COR-L47 (cell line): Measurements from ENCODE around the gene DENND4C.
"Not testable (repeated sequence)": the region's sequence is repeated elsewhere in the genome, so short reads cannot be mapped to it uniquely, and the experiment has no call there.

Experiments used
- DNase-seq: peaks from one replicate; lab custom pipeline; 2025; lab: John Stamatoyannopoulos, UW

Gene DENND4C

GRCh38 chr9:19224563-19224962 lies 5.9 kb upstream of the DENND4C start:
- DNase-seq, result no peak

- peak; percentile 64 for DNase-seq
Observed at GRCh38 chr9:19229595-19230354, 718 bp upstream of the DENND4C start.

GRCh38 chr9:19231126-19231903 lies 822 bp downstream of the DENND4C start:
- DNase-seq, result peak; percentile 22

- DNase-seq, result no peak
Observed at GRCh38 chr9:19231904-19232822, 1.7 kb downstream of the DENND4C start.

GRCh38 chr9:19232823-19233194 lies 2.3 kb downstream of the DENND4C start:
- peak; percentile 0 for DNase-seq

- no peak for DNase-seq
Observed at GRCh38 chr9:19233344-19233743, 2.9 kb downstream of the DENND4C start.

GRCh38 chr9:19239955-19240354 lies 9.5 kb downstream of the DENND4C start:
- DNase-seq, result no peak

- no peak for DNase-seq
Observed at GRCh38 chr9:19241728-19242127, 11.2 kb downstream of the DENND4C start.

GRCh38 chr9:19243366-19244033 lies 13.0 kb downstream of the DENND4C start:
- no peak for DNase-seq

- DNase-seq, result no peak
Observed at GRCh38 chr9:19246891-19247290, 16.4 kb downstream of the DENND4C start.

- DNase-seq, result no peak
Observed at GRCh38 chr9:19247420-19247819, 16.9 kb downstream of the DENND4C start.

GRCh38 chr9:19250346-19250745 lies 19.9 kb downstream of the DENND4C start:
- not testable (repeated sequence) for DNase-seq

- not testable (repeated sequence) for DNase-seq
Observed at GRCh38 chr9:19251203-19251602, 20.7 kb downstream of the DENND4C start.

- not testable (repeated sequence) for DNase-seq
Observed at GRCh38 chr9:19251622-19252021, 21.1 kb downstream of the DENND4C start.

GRCh38 chr9:19252174-19252884 lies 21.8 kb downstream of the DENND4C start:
- DNase-seq, result no peak

GRCh38 chr9:19252885-19253219 lies 22.4 kb downstream of the DENND4C start:
- no peak for DNase-seq

GRCh38 chr9:19255112-19255511 lies 24.6 kb downstream of the DENND4C start:
- no peak for DNase-seq

- no peak for DNase-seq
Observed at GRCh38 chr9:19255821-19256220, 25.3 kb downstream of the DENND4C start.

- DNase-seq, result not testable (repeated sequence)
Observed at GRCh38 chr9:19259665-19260255, 29.3 kb downstream of the DENND4C start.

- not testable (repeated sequence) for DNase-seq
Observed at GRCh38 chr9:19265602-19266001, 35.1 kb downstream of the DENND4C start.
